ENCODE results near the gene MORN5. TPM values are rescaled to one million over a fixed set of nuclear protein-coding genes. Genes with fewer than 3 reads are reported as not detected.

The MORN5 gene
- total RNA-seq, 1 donor, result 0.36 TPM

DNA sequence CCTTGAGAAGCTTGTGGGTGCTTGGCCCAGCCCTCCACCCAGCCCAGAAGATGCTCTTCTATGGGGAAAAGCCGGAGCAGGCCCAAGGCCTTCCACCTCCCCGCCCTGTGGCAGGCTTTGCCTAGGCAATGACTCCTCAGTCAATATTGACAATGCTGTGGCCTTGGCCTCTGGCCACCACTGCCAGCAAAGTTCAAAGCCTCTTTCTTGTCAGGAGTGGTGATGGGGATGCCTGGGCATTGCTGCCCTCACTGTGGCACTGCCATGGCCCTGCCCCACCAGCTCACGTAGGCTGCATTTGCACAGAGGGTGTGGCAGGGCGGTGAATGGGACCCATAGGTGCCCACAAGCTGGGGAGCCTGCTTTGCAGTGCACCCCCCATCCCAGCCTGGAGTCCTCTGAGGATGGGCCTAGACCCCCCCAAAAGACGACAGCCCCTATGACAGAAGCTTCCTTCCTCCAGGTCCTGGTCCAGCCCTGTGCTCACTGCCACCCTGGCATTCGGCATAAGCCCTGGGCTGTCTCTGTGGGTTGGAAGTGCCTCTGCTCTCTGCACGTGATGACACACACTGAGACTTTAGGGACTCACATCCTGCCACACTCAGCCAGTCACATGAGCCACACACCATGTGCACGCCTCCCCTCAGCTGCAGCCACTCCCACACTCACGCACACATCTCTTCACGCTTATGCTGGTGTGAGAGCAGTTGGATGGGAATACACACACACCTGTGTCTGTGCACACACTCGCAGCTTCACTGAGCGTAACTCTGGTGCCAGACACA, 31.1 kb downstream of the MORN5 start:
- no peaks in the 10 kb centered on the region for H3K79me2 ChIP-seq (ENCODE audit: insufficient read depth, low read length)
- H3K9me3 ChIP-seq (ENCODE audit: low read depth, low read length), result no peaks in the 10 kb centered on the region
- DNase-seq (ENCODE audit: insufficient read length, low spot score, missing footprints), result peak; percentile 87
- peak overlapping the region; percentile 37 for H2AFZ ChIP-seq (ENCODE audit: low read length)
- no peaks in the 10 kb centered on the region for H4K20me1 ChIP-seq (ENCODE audit: insufficient read depth, low read length)
- no peak overlapping the region for H3K4me2 ChIP-seq (ENCODE audit: insufficient read depth, low read length)
- H3K27ac ChIP-seq (ENCODE audit: low read depth, low read length), result no peak overlapping the region
- no peak overlapping the region for H3K4me3 ChIP-seq (ENCODE audit: insufficient read depth, low read length)
- no peaks in the 10 kb centered on the region for H3K36me3 ChIP-seq (ENCODE audit: insufficient read depth, low read length)
- TF ChIP-seq, protein P1, sequence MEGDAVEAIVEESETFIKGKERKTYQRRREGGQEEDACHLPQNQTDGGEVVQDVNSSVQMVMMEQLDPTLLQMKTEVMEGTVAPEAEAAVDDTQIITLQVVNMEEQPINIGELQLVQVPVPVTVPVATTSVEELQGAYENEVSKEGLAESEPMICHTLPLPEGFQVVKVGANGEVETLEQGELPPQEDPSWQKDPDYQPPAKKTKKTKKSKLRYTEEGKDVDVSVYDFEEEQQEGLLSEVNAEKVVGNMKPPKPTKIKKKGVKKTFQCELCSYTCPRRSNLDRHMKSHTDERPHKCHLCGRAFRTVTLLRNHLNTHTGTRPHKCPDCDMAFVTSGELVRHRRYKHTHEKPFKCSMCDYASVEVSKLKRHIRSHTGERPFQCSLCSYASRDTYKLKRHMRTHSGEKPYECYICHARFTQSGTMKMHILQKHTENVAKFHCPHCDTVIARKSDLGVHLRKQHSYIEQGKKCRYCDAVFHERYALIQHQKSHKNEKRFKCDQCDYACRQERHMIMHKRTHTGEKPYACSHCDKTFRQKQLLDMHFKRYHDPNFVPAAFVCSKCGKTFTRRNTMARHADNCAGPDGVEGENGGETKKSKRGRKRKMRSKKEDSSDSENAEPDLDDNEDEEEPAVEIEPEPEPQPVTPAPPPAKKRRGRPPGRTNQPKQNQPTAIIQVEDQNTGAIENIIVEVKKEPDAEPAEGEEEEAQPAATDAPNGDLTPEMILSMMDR (IDR thresholded peaks at IDR 0.05; ENCODE audit: extremely low read depth, low read depth, low read length), result no peak
- H3K27me3 ChIP-seq (ENCODE audit: insufficient read depth, low read length), result peaks cover 3% of the 10 kb centered on the region
- H3K4me1 ChIP-seq (ENCODE audit: insufficient read depth, low read length), result no peaks in the 10 kb centered on the region

DNA sequence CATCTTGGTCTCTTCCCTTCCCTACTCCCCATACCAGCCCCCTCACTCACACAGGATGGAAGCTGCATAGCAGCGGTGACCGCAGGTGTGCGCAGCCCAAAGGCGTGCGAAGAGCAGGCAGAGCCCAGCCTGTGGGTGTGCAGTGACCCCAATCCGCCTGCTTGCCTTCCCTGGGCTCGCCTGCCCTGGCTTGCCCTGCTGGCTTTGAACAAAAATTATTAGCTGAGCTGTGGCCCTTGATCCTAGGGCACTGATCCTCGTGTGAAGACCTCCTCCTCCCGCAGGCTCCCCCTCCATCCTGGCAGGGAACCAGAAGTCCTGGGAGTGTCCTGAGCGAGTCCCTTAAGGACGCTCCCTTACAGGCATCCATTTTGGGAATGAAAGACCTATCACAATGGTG, 31.9 kb downstream of the MORN5 start:
- peaks cover 3% of the 10 kb centered on the region for H3K27me3 ChIP-seq (ENCODE audit: insufficient read depth, low read length)
- H4K20me1 ChIP-seq (ENCODE audit: insufficient read depth, low read length), result no peaks in the 10 kb centered on the region
- H3K79me2 ChIP-seq (ENCODE audit: insufficient read depth, low read length), result no peaks in the 10 kb centered on the region
- H2AFZ ChIP-seq (ENCODE audit: low read length), result no peak overlapping the region
- no peak overlapping the region for H3K27ac ChIP-seq (ENCODE audit: low read depth, low read length)
- TF ChIP-seq, protein P1 (IDR thresholded peaks at IDR 0.05; ENCODE audit: extremely low read depth, low read depth, low read length), result no peak
- no peak overlapping the region for H3K4me2 ChIP-seq (ENCODE audit: insufficient read depth, low read length)
- DNase-seq (ENCODE audit: insufficient read length, low spot score, missing footprints), result no peak
- H3K4me3 ChIP-seq (ENCODE audit: insufficient read depth, low read length), result no peak overlapping the region
- H3K36me3 ChIP-seq (ENCODE audit: insufficient read depth, low read length), result no peaks in the 10 kb centered on the region
- no peaks in the 10 kb centered on the region for H3K4me1 ChIP-seq (ENCODE audit: insufficient read depth, low read length)
- no peaks in the 10 kb centered on the region for H3K9me3 ChIP-seq (ENCODE audit: low read depth, low read length)

DNA sequence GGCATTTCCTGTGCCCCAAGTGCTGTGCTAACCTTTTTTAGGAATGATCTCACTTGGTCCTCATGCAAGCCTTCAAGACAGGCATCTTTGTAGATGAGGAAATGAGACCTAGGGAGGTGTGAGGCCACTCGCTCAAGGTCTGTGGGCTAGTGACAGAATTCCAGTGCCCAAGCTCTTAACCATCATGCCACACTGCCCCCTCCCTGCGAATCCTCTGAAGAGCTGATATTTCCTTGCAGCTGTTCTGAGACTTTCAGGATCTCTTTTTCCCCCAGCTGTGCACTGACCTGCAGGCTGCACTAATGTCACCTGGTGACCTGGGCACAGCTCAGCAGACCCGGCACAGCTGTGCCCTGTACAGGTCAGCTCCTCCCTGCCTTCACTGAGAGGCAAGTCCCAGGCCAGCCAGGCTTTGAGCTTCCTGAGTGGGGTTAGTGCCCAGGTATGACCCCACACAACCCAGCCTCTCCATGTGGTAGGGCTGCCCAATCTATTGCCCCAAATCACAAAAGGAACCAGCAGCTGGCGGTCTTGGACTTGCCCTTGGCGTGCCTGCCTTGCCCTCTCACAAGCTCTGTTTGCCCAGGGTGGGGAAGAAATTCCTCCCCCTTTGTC, 32.7 kb downstream of the MORN5 start:
- Histone ChIP-seq H3K36me3 (ENCODE audit: insufficient read depth, low read length) (no peaks in the 10 kb centered on the region), H4K20me1 (ENCODE audit: insufficient read depth, low read length) (no peaks in the 10 kb centered on the region), H3K4me3 (ENCODE audit: insufficient read depth, low read length) (no peak overlapping the region), H3K4me1 (ENCODE audit: insufficient read depth, low read length) (no peaks in the 10 kb centered on the region), H3K9me3 (ENCODE audit: low read depth, low read length) (no peaks in the 10 kb centered on the region), H3K27ac (ENCODE audit: low read depth, low read length) (no peak overlapping the region), H3K27me3 (ENCODE audit: insufficient read depth, low read length) (peaks cover 3% of the 10 kb centered on the region), H3K4me2 (ENCODE audit: insufficient read depth, low read length) (no peak overlapping the region), H2AFZ (ENCODE audit: low read length) (no peak overlapping the region), H3K79me2 (ENCODE audit: insufficient read depth, low read length) (no peaks in the 10 kb centered on the region)
- peak; percentile 76 for DNase-seq (ENCODE audit: insufficient read length, low spot score, missing footprints)
- TF ChIP-seq, protein P1 (IDR thresholded peaks at IDR 0.05; ENCODE audit: extremely low read depth, low read depth, low read length), result no peak

DNA sequence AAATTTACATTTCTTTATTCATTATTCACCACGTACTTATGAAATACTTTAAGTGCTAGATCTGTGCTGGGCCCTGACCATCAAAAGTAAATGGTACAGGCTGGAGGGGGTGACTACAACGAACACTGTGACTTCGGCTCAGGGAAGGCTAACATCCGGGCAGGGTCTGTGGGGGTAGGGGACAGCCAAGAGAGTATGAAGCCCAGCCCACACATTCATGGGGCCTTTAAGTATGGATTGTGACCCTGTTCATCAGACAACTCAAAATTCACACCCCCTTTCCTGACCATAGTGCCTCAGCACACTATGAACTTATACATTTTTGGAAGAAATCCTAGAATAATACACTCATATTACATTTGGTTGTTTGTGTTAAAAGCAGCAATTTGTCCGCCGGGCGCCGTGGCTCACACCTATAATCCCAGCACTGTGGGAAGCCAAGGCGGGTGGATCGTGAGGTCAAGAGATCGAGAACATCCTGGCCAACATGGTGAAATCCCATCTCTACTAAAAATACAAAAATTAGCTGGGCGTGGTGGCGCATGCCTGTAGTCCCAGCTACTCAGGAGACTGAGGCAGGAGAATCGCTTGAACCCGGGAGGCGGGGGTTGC, 33.3 kb downstream of the MORN5 start:
- DNase-seq (ENCODE audit: insufficient read length, low spot score, missing footprints), result peak; percentile 25
- Histone ChIP-seq H3K4me1 (ENCODE audit: insufficient read depth, low read length) (no peaks in the 10 kb centered on the region), H4K20me1 (ENCODE audit: insufficient read depth, low read length) (no peaks in the 10 kb centered on the region), H3K4me2 (ENCODE audit: insufficient read depth, low read length) (no peak overlapping the region), H3K4me3 (ENCODE audit: insufficient read depth, low read length) (no peak overlapping the region), H3K36me3 (ENCODE audit: insufficient read depth, low read length) (no peaks in the 10 kb centered on the region), H3K27ac (ENCODE audit: low read depth, low read length) (no peak overlapping the region), H3K79me2 (ENCODE audit: insufficient read depth, low read length) (no peaks in the 10 kb centered on the region), H2AFZ (ENCODE audit: low read length) (no peak overlapping the region), H3K27me3 (ENCODE audit: insufficient read depth, low read length) (peaks cover 8% of the 10 kb centered on the region), H3K9me3 (ENCODE audit: low read depth, low read length) (no peaks in the 10 kb centered on the region)
- TF ChIP-seq, protein P1 (IDR thresholded peaks at IDR 0.05; ENCODE audit: extremely low read depth, low read depth, low read length), result no peak
